Activated CD8-positive, alpha-beta memory T cell treated with anti-CD3 and anti-CD28 coated beads, Interleukin-2, amount 50 U/mL, for 4 hours (primary cell): ENCODE measurements around the gene CLIC4.
"Not testable (repeated sequence)": the region's sequence is repeated elsewhere in the genome, so short reads cannot be mapped to it uniquely, and the experiment has no call there.

Source experiments
- DNase-seq: peaks from one replicate; pipeline ENCODE4 v3.0.0-alpha.2; 2020

CLIC4 gene

DNA sequence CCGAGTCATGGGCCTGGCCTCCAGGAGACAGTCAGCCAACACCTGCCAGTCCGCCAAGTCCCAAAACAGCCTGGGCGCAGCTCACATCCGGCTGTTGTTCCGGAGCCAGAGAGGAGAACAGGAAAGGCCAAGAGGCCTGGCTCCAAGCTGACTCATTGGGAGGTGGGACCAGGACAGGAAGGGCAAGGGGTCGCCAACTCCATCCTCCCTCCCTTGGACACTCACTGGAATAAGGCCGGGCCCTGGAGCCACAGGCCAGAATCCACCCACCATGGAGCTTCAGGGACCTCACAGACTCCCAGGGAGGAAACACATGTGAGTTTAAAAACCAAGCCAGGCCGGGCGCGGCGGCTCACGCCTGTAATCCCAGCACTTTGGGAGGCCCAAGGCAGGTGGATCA is 25.1 kb upstream of the CLIC4 start:
- DNase-seq: no peak

- DNase-seq: no peak
Measured at GRCh38 chr1:24721533-24721932, 23.7 kb upstream of the CLIC4 start.

- DNase-seq: not testable (repeated sequence)
Measured at GRCh38 chr1:24722073-24723035, 22.9 kb upstream of the CLIC4 start.

DNA sequence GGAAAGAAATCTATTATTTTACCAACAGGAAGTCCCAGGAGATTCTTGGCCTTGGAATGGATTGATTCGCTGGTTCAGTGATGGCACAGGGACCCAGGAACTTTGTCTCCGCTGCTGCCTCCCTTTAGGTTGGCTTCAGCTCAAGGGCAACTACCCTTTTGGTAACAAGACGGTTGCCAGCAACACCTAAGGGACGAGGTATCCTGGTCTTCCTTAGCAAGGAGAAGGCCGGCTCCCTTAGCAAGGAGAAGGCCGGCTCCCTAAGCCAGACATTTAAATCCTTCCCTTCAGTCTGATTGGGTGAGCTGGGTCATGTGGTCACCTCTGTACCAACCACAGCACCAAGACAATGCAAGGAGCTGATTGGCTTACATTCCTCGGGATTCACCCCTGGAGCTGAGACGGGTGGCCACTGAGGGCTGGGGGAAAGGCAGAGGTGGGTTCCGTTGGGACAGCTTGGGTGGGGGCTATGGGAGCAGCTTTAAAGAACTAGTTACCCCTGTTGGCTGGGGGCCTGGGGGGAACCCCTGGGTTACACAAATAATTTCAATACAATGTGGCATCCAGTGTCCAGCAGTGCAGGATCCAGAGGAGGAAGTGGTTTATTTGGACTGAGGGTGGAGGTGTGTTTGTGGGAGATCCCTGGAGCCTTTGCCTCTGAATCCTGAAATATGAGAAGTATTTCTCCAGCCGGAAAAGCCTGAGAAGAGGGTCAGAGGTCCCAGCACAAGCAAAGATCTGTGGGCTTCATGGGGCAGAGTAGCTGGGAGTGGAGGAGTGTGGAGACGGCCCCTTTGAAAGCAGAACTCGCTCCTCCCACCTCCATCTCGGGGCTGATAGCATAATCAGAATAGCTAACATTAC is 20.7 kb upstream of the CLIC4 start:
- DNase-seq: no peak

- no peak for DNase-seq
Measured at GRCh38 chr1:24725209-24725651, 20.0 kb upstream of the CLIC4 start.

GRCh38 chr1:24726741-24727140 is 18.5 kb upstream of the CLIC4 start:
- no peak for DNase-seq

GRCh38 chr1:24727501-24728216 is 17.6 kb upstream of the CLIC4 start:
- no peak for DNase-seq

DNA sequence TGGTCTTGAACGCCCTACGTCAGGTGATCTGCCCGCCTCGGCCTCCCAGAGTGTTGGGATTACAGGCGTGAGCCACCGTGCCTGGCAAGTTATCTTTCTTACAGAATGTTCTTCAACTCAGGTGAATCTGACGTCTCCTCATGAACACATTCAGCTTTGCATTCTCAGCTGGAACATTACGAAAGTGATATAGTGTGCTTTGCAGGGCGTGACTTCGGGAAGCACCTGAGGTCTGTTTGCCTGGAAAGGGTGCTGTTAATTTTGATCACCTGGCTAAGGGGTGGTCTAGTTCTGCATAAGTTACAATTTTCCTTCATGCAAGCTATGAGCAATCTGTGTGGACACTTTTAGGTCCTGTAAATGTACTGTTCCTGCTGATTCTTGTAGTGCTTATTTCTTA is 16.3 kb upstream of the CLIC4 start:
- DNase-seq: no peak

GRCh38 chr1:24732186-24732885 is 12.9 kb upstream of the CLIC4 start:
- no peak for DNase-seq

DNA sequence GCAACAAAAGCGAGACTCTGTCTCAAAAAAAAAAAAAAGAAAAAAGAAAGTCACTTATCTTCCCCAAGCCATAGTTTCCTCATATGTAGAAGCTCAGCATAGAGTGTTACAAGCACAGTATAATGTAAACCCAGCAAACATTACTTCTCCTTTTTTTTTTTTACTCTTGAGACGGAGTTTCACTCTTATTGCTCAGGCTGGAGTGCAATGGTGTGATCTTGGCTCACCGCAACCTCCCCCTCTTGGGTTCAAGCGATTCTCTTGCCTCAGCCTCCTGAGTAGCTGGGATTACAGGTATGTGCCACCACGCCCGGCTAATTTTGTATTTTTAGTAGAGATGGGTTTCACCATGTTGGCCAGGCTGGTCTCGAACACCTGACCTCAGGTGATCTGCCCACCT is 11.9 kb upstream of the CLIC4 start:
- not testable (repeated sequence) for DNase-seq

DNA sequence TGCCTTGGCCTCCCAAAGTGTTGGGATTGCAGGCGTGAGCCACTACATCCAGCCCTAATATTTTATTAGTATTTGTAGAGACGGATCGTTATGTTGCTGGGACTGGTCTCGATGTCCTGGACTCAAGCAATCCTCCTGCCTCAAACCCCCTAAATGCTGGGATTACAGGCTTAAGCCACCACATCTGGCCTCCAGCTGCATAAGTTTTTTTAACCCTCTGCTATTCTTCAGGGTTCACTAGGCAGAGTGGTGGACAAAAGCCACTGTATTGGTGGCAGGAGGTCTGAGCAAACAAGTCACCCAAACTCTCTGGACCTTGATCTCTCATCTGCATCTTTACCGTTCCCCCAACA is 10.1 kb upstream of the CLIC4 start:
- no peak for DNase-seq

GRCh38 chr1:24735509-24736375 is 9.5 kb upstream of the CLIC4 start:
- no peak for DNase-seq

- DNase-seq: no peak
Measured at GRCh38 chr1:24737368-24738117, 7.7 kb upstream of the CLIC4 start.

DNA sequence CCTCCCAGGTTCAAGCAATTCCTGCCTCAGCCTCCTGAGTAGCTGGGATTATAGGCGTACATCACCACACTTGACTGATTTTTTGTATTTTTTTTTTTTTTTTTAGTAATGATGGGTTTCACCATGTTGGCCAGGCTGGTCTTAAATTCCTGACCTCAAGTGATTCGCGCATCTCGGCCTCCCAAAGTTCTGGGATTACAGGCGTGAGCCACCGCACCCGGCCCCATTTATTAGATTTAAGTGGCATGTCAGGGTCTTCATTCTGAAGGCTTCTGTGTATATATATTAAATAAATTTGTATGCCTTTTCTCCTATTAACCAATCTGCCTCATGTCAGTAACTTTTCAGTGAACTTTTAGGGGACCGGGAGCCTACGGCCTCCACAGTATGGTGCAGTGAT is 6.0 kb upstream of the CLIC4 start:
- no peak for DNase-seq

- no peak for DNase-seq
Measured at GRCh38 chr1:24742090-24742938, 2.9 kb upstream of the CLIC4 start.

- DNase-seq: no peak
Measured at GRCh38 chr1:24743404-24744211, 1.6 kb upstream of the CLIC4 start.

- DNase-seq: peak; percentile 21
Measured at GRCh38 chr1:24745711-24746413, 615 bp downstream of the CLIC4 start.
